Activated naive CD8-positive, alpha-beta T cell treated with anti-CD3 and anti-CD28 coated beads, Interleukin-2, amount 10 ng/mL, durations not matched to agents 7 days and 5 days (primary cell): ENCODE data around the gene FYN. TPM values are rescaled to one million over a fixed set of nuclear protein-coding genes. Genes with fewer than 3 reads are reported as not detected.

Experiments
- ATAC-seq: fragments of 150-1000 bp; cut with Tn5 transposase; one replicate; pipeline ENCODE4 v1.10.0; 2021; ENCODE audit warnings: low read depth, moderate library complexity
- POLR2A ChIA-PET: fragments of 350-600 bp; sonication (Branson Sonifier 250); formaldehyde crosslinking; loops from one replicate; lab custom pipeline; 2021; ENCODE audit warnings: antibody characterized with exemption; lab: Charles Lee
- DNase-seq: peaks from one replicate; pipeline ENCODE4 v3.0.0; 2021
- H3K27ac Mint-ChIP-seq: one replicate; pipeline ENCODE4 v1.8.0; 2022; ENCODE audit warnings: mild to moderate bottlenecking, mixed read lengths
- H3K27me3 Mint-ChIP-seq: one replicate; pipeline ENCODE4 v1.8.0; 2022; ENCODE audit warnings: mild to moderate bottlenecking, moderate library complexity, mixed read lengths
- H3K36me3 Mint-ChIP-seq: one replicate; pipeline ENCODE4 v1.8.0; 2021; ENCODE audit warnings: mild to moderate bottlenecking, mixed read lengths
- H3K4me1 Mint-ChIP-seq: one replicate; pipeline ENCODE4 v1.8.0; 2021; ENCODE audit warnings: mixed read lengths
- H3K4me3 Mint-ChIP-seq: one replicate; pipeline ENCODE4 v1.8.0; 2022; ENCODE audit warnings: mild to moderate bottlenecking, moderate library complexity, mixed read lengths
- H3K9me3 Mint-ChIP-seq: one replicate; pipeline ENCODE4 v1.8.0; 2021; ENCODE audit warnings: mixed read lengths
- total RNA-seq, 2 experiments: library from RNA; stranded (reverse); gene quantifications; one replicate each; pipeline ENCODE4 v1.2.3, GENCODE V29; 2021

The FYN gene
- total RNA-seq, 2 experiments from 2014 or later: 363 to 409 TPM

- H3K4me3 Mint-ChIP-seq: peak overlapping the region; percentile 53
- peaks cover 26% of the 10 kb centered on the region for H3K36me3 Mint-ChIP-seq
- no peaks in the 10 kb centered on the region for H3K9me3 Mint-ChIP-seq
- H3K4me1 Mint-ChIP-seq: peaks cover 68% of the 10 kb centered on the region
- no peaks in the 10 kb centered on the region for H3K27me3 Mint-ChIP-seq
- POLR2A ChIA-PET: interaction anchor here (0.8 to 1.6 kb wide), 3 partner anchors 10 to 44 kb away, joined by 3 to 6 read pairs (median 3); no protein-coding TSS in a partner anchor
- ATAC-seq (no peak), DNase-seq (no peak)
- peak overlapping the region; percentile 76 for H3K27ac Mint-ChIP-seq
Observed at GRCh38 chr6:111813677-111814310, 59.5 kb downstream of the FYN start.

DNA sequence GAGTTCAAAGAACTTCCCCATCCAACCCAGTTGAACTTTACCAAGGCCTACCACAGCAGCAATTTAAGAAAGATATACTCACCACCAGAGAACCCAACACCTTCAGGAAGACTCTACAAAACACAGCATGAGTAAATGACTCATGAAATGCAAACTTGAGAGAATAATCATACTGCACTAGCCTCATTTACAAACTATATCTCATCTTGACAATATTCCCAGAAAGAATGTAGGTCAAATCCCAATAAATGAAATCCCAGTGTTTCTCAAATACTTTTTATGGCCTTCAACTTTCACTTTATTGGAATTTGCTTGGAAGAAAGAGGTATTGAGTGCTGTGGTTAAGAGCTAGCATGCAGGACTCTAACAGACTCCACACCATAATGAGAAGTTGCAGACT is 60.0 kb downstream of the FYN start:
- peaks cover 26% of the 10 kb centered on the region for H3K36me3 Mint-ChIP-seq
- H3K4me1 Mint-ChIP-seq: peaks cover 66% of the 10 kb centered on the region
- DNase-seq (no peak), ATAC-seq (peak; percentile 33)
- POLR2A ChIA-PET: interaction anchor here (1.4 to 1.6 kb wide), 2 partner anchors 25 to 43 kb away, joined by 3 to 6 read pairs; no protein-coding TSS in a partner anchor
- H3K27me3 Mint-ChIP-seq: no peaks in the 10 kb centered on the region
- H3K27ac Mint-ChIP-seq: peak overlapping the region; percentile 76
- H3K4me3 Mint-ChIP-seq: peak overlapping the region; percentile 53
- H3K9me3 Mint-ChIP-seq: no peaks in the 10 kb centered on the region

DNA sequence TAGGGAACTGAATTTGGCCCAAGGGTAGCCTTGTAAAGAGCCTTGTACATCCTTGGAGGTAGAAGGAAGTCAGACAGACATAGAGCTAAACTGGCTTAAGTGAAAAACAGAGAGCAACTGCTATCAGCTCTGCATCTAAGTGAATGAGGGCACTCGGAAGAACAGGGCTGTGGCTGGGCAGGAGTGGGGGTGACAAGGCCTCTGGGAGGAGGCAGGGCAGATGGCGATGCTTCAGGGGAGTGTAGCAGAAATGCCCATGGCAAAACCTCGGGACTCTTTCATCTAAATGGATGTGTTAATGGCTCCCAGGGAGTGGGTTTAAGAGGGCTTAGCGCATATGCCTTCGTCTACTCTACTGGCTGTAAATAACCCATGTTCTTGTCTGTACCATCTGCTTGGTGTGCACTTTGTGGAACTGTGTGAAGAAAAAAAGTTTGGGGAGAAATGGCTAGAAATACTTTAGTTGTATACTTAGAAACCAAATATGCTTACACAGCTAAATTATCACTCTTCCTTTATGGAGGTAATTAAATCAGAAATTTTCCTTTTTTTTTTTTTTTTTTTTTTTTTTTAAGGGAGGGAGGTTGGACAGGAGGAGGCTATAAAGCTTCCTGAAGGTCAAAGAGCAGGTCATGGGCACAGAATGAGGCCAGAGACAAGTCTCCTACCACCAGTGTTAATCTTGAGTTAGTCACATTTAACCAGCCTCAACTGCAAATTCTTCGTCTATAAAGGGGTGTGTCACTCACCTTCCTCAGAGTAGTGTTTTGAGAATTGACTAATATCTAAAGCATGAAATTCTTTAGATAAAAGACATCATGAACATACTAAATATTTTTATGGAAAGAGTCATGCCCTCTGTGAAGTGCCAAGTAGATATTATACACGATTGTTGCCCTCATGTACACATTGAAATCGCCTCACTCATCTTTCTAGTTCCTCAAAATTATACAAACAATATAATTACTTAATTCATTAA is 60.9 kb downstream of the FYN start:
- H3K4me3 Mint-ChIP-seq: no peak overlapping the region
- no peaks in the 10 kb centered on the region for H3K27me3 Mint-ChIP-seq
- H3K27ac Mint-ChIP-seq: peak overlapping the region; percentile 88
- H3K4me1 Mint-ChIP-seq: peaks cover 65% of the 10 kb centered on the region
- no peak for DNase-seq
- no peaks in the 10 kb centered on the region for H3K9me3 Mint-ChIP-seq
- ATAC-seq: no peak
- POLR2A ChIA-PET: interaction anchor here (0.9 to 1.1 kb wide), 2 partner anchors 18 to 31 kb away, joined by 3 to 4 read pairs; no protein-coding TSS in a partner anchor
- H3K36me3 Mint-ChIP-seq: peaks cover 27% of the 10 kb centered on the region

- ATAC-seq (peak; percentile 26), DNase-seq (no peak)
- peaks cover 21% of the 10 kb centered on the region for H3K36me3 Mint-ChIP-seq
- POLR2A ChIA-PET: interaction anchor here (1.1 kb wide), 1 partner anchor 63 kb away, joined by 3 read pairs; the partner anchor contains the start of gene FYN
- H3K27me3 Mint-ChIP-seq: no peaks in the 10 kb centered on the region
- peak overlapping the region; percentile 62 for H3K4me3 Mint-ChIP-seq
- H3K27ac Mint-ChIP-seq: peak overlapping the region; percentile 88
- no peaks in the 10 kb centered on the region for H3K9me3 Mint-ChIP-seq
- peaks cover 77% of the 10 kb centered on the region for H3K4me1 Mint-ChIP-seq
Observed at GRCh38 chr6:111810294-111811131, 62.7 kb downstream of the FYN start.

GRCh38 chr6:111809766-111810165 is 63.5 kb downstream of the FYN start:
- no peak for DNase-seq
- POLR2A ChIA-PET: no interaction called here
- H3K4me3 Mint-ChIP-seq: peak overlapping the region; percentile 62
- H3K27me3 Mint-ChIP-seq: no peaks in the 10 kb centered on the region
- H3K36me3 Mint-ChIP-seq: peaks cover 21% of the 10 kb centered on the region
- no peak for ATAC-seq
- H3K4me1 Mint-ChIP-seq: peaks cover 80% of the 10 kb centered on the region
- no peaks in the 10 kb centered on the region for H3K9me3 Mint-ChIP-seq
- H3K27ac Mint-ChIP-seq: peak overlapping the region; percentile 88

- ATAC-seq (no peak), DNase-seq (no peak)
- POLR2A ChIA-PET: no interaction called here
- H3K4me1 Mint-ChIP-seq: peaks cover 84% of the 10 kb centered on the region
- no peaks in the 10 kb centered on the region for H3K9me3 Mint-ChIP-seq
- H3K27ac Mint-ChIP-seq: peak overlapping the region; percentile 73
- H3K4me3 Mint-ChIP-seq: no peak overlapping the region
- H3K27me3 Mint-ChIP-seq: no peaks in the 10 kb centered on the region
- H3K36me3 Mint-ChIP-seq: peaks cover 21% of the 10 kb centered on the region
Observed at GRCh38 chr6:111809264-111809663, 64.0 kb downstream of the FYN start.

DNA sequence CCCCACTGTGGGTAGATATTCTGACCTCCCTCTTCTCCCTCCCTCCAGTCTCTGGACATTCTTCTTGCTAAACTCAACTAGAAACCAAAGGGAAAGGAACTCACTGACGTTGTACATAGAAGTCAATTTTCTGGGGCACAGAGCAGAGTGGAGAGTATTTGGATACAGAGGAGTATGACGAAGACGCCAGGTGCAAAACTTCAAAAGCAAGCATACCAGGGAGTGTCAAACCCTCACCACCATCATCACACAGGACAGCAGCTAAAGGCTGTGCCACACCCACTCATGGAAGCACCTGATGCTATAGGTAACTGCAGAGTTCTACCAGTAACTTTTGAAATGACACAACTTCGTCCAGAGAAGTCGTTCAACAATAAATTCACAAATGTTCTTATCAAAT is 64.8 kb downstream of the FYN start:
- peak overlapping the region; percentile 73 for H3K27ac Mint-ChIP-seq
- peaks cover 16% of the 10 kb centered on the region for H3K36me3 Mint-ChIP-seq
- H3K27me3 Mint-ChIP-seq: no peaks in the 10 kb centered on the region
- no peaks in the 10 kb centered on the region for H3K9me3 Mint-ChIP-seq
- H3K4me3 Mint-ChIP-seq: no peak overlapping the region
- POLR2A ChIA-PET: no interaction called here
- no peak for ATAC-seq
- no peak for DNase-seq
- H3K4me1 Mint-ChIP-seq: peaks cover 83% of the 10 kb centered on the region

DNA sequence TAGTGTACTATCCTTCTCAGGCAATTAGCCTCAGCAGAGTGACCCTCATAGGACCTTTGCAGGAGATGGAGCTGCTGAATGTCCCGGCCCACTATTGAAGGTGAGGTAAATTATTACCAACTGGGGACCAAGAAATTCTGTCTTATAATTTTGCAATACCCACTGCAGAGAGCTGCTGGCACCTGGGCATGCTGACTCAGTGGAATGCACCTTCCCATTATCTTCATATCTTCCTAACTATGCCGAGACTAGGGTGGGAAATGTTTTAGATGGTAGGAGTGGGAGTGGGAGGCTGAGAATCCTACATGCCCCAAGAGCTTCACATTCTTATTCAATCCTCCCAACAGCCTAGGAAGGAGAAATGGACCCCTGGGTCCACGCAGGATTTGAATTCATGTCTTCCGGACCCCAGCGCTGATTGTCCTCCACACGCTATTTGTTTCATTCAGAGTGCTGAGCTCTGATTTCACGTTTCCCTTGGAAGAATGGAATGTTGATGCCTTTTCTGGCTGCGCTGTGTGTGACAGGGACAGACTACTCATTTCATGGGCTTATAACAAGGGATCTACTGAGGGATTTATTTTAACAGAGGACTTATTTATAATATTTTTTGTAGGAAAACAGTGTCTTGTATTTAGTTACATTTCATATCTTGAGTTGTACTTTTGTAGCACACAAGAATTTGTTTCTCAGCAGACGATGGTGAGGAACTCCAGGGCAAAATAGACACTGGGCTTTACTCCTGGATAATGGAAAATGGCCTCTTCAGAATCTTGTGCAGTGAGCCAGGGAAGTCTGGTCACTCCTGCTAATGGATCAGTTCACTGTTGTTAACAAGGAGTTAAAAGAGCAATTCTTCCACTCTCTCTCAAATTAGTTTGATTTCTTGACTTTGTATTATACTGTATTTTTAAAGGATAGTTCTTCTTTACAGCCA is 66.4 kb downstream of the FYN start:
- H3K4me3 Mint-ChIP-seq: peak overlapping the region; percentile 66
- ATAC-seq (no peak), DNase-seq (no peak)
- H3K9me3 Mint-ChIP-seq: no peaks in the 10 kb centered on the region
- POLR2A ChIA-PET: interaction anchor here (1.0 to 1.2 kb wide), 2 partner anchors 23 to 97 kb away, joined by 3 to 4 read pairs; no protein-coding TSS in a partner anchor
- H3K27me3 Mint-ChIP-seq: no peaks in the 10 kb centered on the region
- peaks cover 79% of the 10 kb centered on the region for H3K4me1 Mint-ChIP-seq
- peak overlapping the region; percentile 95 for H3K27ac Mint-ChIP-seq
- peaks cover 19% of the 10 kb centered on the region for H3K36me3 Mint-ChIP-seq

DNA sequence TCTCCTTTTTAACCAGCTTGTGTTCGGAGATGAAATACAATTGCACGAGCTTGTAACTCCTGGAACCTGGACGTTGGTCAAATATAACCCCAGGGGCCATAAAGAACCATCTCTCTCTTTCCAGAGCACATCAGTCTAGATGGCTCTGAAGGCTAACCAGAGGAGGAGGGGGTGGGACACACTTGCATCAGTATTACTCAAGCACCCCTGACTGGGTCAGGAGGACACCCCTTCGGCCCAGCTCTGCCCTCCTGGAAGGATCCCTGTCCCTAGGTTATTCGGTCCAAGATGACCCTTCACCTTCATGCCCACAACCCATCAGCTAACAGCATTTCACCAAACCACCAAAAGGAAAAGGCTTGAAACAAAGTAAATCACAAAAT is 67.1 kb downstream of the FYN start:
- POLR2A ChIA-PET: interaction anchor here (0.9 to 1.3 kb wide), 5 partner anchors 12 to 186 kb away, joined by 3 to 6 read pairs (median 4); no protein-coding TSS in a partner anchor
- H3K9me3 Mint-ChIP-seq: no peaks in the 10 kb centered on the region
- H3K4me1 Mint-ChIP-seq: peaks cover 75% of the 10 kb centered on the region
- peak overlapping the region; percentile 95 for H3K27ac Mint-ChIP-seq
- DNase-seq: no peak
- ATAC-seq: no peak
- H3K4me3 Mint-ChIP-seq: peak overlapping the region; percentile 66
- H3K27me3 Mint-ChIP-seq: no peaks in the 10 kb centered on the region
- peaks cover 22% of the 10 kb centered on the region for H3K36me3 Mint-ChIP-seq

- Mint-ChIP-seq H3K9me3 (no peaks in the 10 kb centered on the region), H3K27ac (peak overlapping the region; percentile 95), H3K4me1 (peaks cover 70% of the 10 kb centered on the region), H3K36me3 (peaks cover 27% of the 10 kb centered on the region), H3K27me3 (no peaks in the 10 kb centered on the region), H3K4me3 (peak overlapping the region; percentile 66)
- ATAC-seq (peak; percentile 4), DNase-seq (no peak)
- POLR2A ChIA-PET: interaction anchor here (0.9 to 1.3 kb wide), 5 partner anchors 12 to 186 kb away, joined by 3 to 6 read pairs (median 4); no protein-coding TSS in a partner anchor
Observed at GRCh38 chr6:111805511-111806164, 67.6 kb downstream of the FYN start.

- Mint-ChIP-seq H3K36me3 (peaks cover 32% of the 10 kb centered on the region), H3K27ac (peak overlapping the region; percentile 95), H3K4me3 (peak overlapping the region; percentile 66), H3K9me3 (no peaks in the 10 kb centered on the region), H3K4me1 (peaks cover 64% of the 10 kb centered on the region), H3K27me3 (no peaks in the 10 kb centered on the region)
- DNase-seq (peak; percentile 65), ATAC-seq (peak; percentile 81)
- POLR2A ChIA-PET: interaction anchor here (1.0 to 2.3 kb wide), 5 partner anchors 11 to 188 kb away, joined by 3 to 6 read pairs (median 5); no protein-coding TSS in a partner anchor
Observed at GRCh38 chr6:111804627-111805235, 68.5 kb downstream of the FYN start.
